NCI-H460 (cell line): Measurements from ENCODE around the gene LARP1. TPM values are rescaled to one million over a fixed set of nuclear protein-coding genes. Genes with fewer than 3 reads are reported as not detected.
"Not testable (repeated sequence)": the region's sequence is repeated elsewhere in the genome, so short reads cannot be mapped to it uniquely, and the experiment has no call there.

Source experiments
- DNase-seq: peaks from one replicate; pipeline ENCODE4 v3.0.0-alpha.2; 2016; ENCODE audit warnings: low read depth; ENCODE audit errors: extremely low read depth
- total RNA-seq: library from RNA; depleted of rRNA; stranded (reverse); fragments of >200 nt; shearing (Covaris generic); gene quantifications from 2 replicates; pipeline ENCODE4 v1.2.3, GENCODE V29; 2014

Gene LARP1
- total RNA-seq, 1 experiment from 2014 or later: 79.8 TPM

GRCh38 chr5:154758977-154759376 is 3.8 kb downstream of the LARP1 start:
- DNase-seq: no peak

GRCh38 chr5:154759868-154760267 is 4.7 kb downstream of the LARP1 start:
- DNase-seq: not testable (repeated sequence)

GRCh38 chr5:154761046-154761736 is 6.0 kb downstream of the LARP1 start:
- DNase-seq: no peak

- no peak for DNase-seq
Measured at GRCh38 chr5:154762261-154762660, 7.1 kb downstream of the LARP1 start.

- no peak for DNase-seq
Measured at GRCh38 chr5:154762700-154763099, 7.5 kb downstream of the LARP1 start.

- no peak for DNase-seq
Measured at GRCh38 chr5:154764967-154765366, 9.8 kb downstream of the LARP1 start.

- DNase-seq: no peak
Measured at GRCh38 chr5:154765396-154765925, 10.3 kb downstream of the LARP1 start.

GRCh38 chr5:154766558-154767281 is 11.5 kb downstream of the LARP1 start:
- no peak for DNase-seq

GRCh38 chr5:154767576-154767975 is 12.4 kb downstream of the LARP1 start:
- DNase-seq: no peak

- DNase-seq: no peak
Measured at GRCh38 chr5:154768207-154768606, 13.0 kb downstream of the LARP1 start.

GRCh38 chr5:154770111-154770510 is 14.9 kb downstream of the LARP1 start:
- DNase-seq: no peak

- no peak for DNase-seq
Measured at GRCh38 chr5:154771383-154771901, 16.3 kb downstream of the LARP1 start.

GRCh38 chr5:154773326-154773725 is 18.1 kb downstream of the LARP1 start:
- no peak for DNase-seq

GRCh38 chr5:154776167-154776566 is 21.0 kb downstream of the LARP1 start:
- no peak for DNase-seq

GRCh38 chr5:154778534-154778933 is 23.4 kb downstream of the LARP1 start:
- DNase-seq: no peak

- DNase-seq: peak; percentile 60
Measured at GRCh38 chr5:154779105-154779504, 23.9 kb downstream of the LARP1 start.

- no peak for DNase-seq
Measured at GRCh38 chr5:154780128-154780527, 25.0 kb downstream of the LARP1 start.

- DNase-seq: no peak
Measured at GRCh38 chr5:154782326-154782725, 27.1 kb downstream of the LARP1 start.

- DNase-seq: no peak
Measured at GRCh38 chr5:154782812-154783592, 27.8 kb downstream of the LARP1 start.

GRCh38 chr5:154783774-154784460 is 28.7 kb downstream of the LARP1 start:
- no peak for DNase-seq
